Panc1 (cell line): Measurements from ENCODE around the gene B3GALNT1. TPM values are rescaled to one million over a fixed set of nuclear protein-coding genes. Genes with fewer than 3 reads are reported as not detected.
A peak's percentile ranks its signal among the peaks of the same experiment; 100 is the strongest.

Source experiments
- ATAC-seq: fragments of 200-7000 bp; cut with Tn5 transposase; 2 replicates; pipeline ENCODE4 v1.9.1; 2020; ENCODE audit warnings: mild to moderate bottlenecking, moderate library complexity
- BruUV-seq: library from RNA; stranded (reverse); fragments of 400-500 nt; replicated peaks from 2 replicates; lab custom pipeline; 2021; lab: Mats Ljungman, UMichigan
- CTCF ChIA-PET: fragments of 300-600 bp; sonication (Branson Sonifier 250); formaldehyde crosslinking; loops from one replicate; lab custom pipeline; 2022; ENCODE audit warnings: antibody characterized with exemption; lab: Charles Lee
- POLR2A ChIA-PET: fragments of 300-600 bp; sonication (Branson Sonifier 250); formaldehyde crosslinking; loops from one replicate; lab custom pipeline; 2022; ENCODE audit warnings: antibody characterized with exemption; lab: Charles Lee
- DNase-seq: peaks from one replicate; pipeline ENCODE4 v3.0.0-alpha.2; 2010; ENCODE audit warnings: low read depth, low spot score
- H3K27ac ChIP-seq: 2 replicates; pipeline ENCODE4 v1.5.1; 2011; ENCODE audit warnings: mild to moderate bottlenecking, low read length, inconsistent platforms
- H3K27me3 ChIP-seq: fragments of 200-500 bp; sonication (Bioruptor generic); 2 replicates; pipeline ENCODE4 v1.6.0; 2014; ENCODE audit warnings: low read length, inconsistent platforms; ENCODE audit not compliant: control insufficient read depth, insufficient read depth
- H3K36me3 ChIP-seq: fragments of 200-500 bp; sonication (Bioruptor generic); 2 replicates; pipeline ENCODE4 v1.5.1; 2014; ENCODE audit warnings: inconsistent platforms, mild to moderate bottlenecking, low read length, moderate library complexity; ENCODE audit not compliant: control insufficient read depth, insufficient read depth
- H3K4me1 ChIP-seq: 2 replicates; pipeline ENCODE4 v1.5.1; 2011; ENCODE audit warnings: inconsistent platforms, mild to moderate bottlenecking, low read length, moderate library complexity; ENCODE audit not compliant: control insufficient read depth, insufficient read depth
- H3K4me3 ChIP-seq, 2 experiments: 2 replicates each; pipeline ENCODE4 v1.5.1; 2011 to 2012; ENCODE audit warnings: low read depth in 2 of 2, low read length in 2 of 2, mild to moderate bottlenecking in 2 of 2, inconsistent platforms in 1 of 2, moderate library complexity in 1 of 2
- H3K9me3 ChIP-seq: fragments of 200-500 bp; sonication (Bioruptor generic); 2 replicates; pipeline ENCODE4 v1.5.1; 2014; ENCODE audit warnings: low read depth, mild to moderate bottlenecking, inconsistent platforms, low read length, moderate library complexity; ENCODE audit not compliant: control insufficient read depth, insufficient read depth
- POLR2AphosphoS5 ChIP-seq: IDR thresholded peaks from 2 replicates; pipeline ENCODE4 v1.6.1; 2012; ENCODE audit warnings: mild to moderate bottlenecking, low read depth, low read length, moderate library complexity
- SIN3A ChIP-seq: IDR thresholded peaks from 2 replicates; pipeline ENCODE4 v1.6.1; 2012; ENCODE audit warnings: low read depth, mild to moderate bottlenecking, low read length, moderate library complexity, borderline replicate concordance; ENCODE audit not compliant: insufficient read depth
- TCF7L2 ChIP-seq: IDR thresholded peaks from 2 replicates; pipeline ENCODE4 v1.6.1; 2011; ENCODE audit warnings: mild to moderate bottlenecking, low read depth, low read length, inconsistent platforms
- in situ Hi-C: cut with HindIII; loops from 2 replicates; pipeline ENCODE4 v1.10.0; 2016; ENCODE audit warnings: low sequenced_read_pairs, low pct_unique_long_range_greater_than_20kb
- intact Hi-C: fragments of 100-400 bp; cut with micrococcal nuclease; formaldehyde crosslinking; loops from one replicate; pipeline ENCODE4 v1.10.0; 2022; ENCODE audit not compliant: unreplicated experiment
- total RNA-seq: library from RNA; stranded (reverse); gene quantifications from one replicate; pipeline ENCODE4 v1.2.1, GENCODE V29; 2021; ENCODE audit not compliant: unreplicated experiment
- TF ChIP-seq, protein P1 (sequence below): fragments of 450-650 bp; IDR thresholded peaks from 2 replicates; pipeline ENCODE4 v1.5.1; 2017; ENCODE audit warnings: mild to moderate bottlenecking
- TF ChIP-seq, protein P2 (sequence below), 2 experiments: IDR thresholded peaks; 2 replicates each; pipeline ENCODE4 v1.6.1; 2011 to 2012; ENCODE audit warnings: low read depth in 2 of 2, control low read depth in 1 of 2, low read length in 1 of 2, mild to moderate bottlenecking in 1 of 2, moderate library complexity in 1 of 2; ENCODE audit not compliant: insufficient read depth in 1 of 2

The B3GALNT1 gene
- total RNA-seq, 1 experiment from 2014 or later, result 31.1 TPM

DNA sequence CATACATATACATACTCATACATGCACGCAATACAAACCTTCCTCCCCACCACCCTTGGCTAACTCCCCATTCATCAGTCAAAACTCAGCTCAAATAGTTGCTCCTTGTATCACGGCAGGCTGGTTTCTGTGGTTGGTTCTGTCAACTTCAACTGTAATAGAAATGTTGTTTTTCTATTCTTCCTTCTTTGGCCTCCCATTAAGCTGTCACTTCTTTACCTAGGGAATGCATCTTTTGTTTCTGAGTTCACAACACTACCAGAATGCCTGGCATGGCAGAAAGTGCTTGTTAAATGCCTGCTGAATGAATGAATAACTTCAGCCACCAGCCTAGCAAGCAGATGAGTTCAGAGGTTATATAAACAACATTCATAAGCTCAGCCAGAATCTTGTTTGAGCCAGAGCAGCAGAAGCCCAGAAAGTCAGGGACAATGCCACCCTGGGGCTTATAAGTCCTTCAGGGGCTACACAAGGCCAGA, 63.1 kb downstream of the B3GALNT1 start:
- H3K27ac ChIP-seq, result no peak overlapping the region
- 0 out of 2 replicates have a peak, but pooled peaks cover 5% of the 10 kb centered on the region for H3K4me1 ChIP-seq
- H3K36me3 ChIP-seq, result no peaks in the 10 kb centered on the region
- CTCF ChIA-PET, result no interaction called here
- H3K9me3 ChIP-seq, result no peaks in the 10 kb centered on the region
- no peak overlapping the region for H3K4me3 ChIP-seq
- POLR2A ChIA-PET, result no interaction called here
- no TSS peak for BruUV-seq
- intact Hi-C loops, result no loop called here
- TF ChIP-seq TCF7L2, result no peak
- TF ChIP-seq, protein P1, sequence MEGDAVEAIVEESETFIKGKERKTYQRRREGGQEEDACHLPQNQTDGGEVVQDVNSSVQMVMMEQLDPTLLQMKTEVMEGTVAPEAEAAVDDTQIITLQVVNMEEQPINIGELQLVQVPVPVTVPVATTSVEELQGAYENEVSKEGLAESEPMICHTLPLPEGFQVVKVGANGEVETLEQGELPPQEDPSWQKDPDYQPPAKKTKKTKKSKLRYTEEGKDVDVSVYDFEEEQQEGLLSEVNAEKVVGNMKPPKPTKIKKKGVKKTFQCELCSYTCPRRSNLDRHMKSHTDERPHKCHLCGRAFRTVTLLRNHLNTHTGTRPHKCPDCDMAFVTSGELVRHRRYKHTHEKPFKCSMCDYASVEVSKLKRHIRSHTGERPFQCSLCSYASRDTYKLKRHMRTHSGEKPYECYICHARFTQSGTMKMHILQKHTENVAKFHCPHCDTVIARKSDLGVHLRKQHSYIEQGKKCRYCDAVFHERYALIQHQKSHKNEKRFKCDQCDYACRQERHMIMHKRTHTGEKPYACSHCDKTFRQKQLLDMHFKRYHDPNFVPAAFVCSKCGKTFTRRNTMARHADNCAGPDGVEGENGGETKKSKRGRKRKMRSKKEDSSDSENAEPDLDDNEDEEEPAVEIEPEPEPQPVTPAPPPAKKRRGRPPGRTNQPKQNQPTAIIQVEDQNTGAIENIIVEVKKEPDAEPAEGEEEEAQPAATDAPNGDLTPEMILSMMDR, result no peak
- TF ChIP-seq POLR2AphosphoS5, result no peak
- no peak for TF ChIP-seq SIN3A
- TF ChIP-seq, protein P2, sequence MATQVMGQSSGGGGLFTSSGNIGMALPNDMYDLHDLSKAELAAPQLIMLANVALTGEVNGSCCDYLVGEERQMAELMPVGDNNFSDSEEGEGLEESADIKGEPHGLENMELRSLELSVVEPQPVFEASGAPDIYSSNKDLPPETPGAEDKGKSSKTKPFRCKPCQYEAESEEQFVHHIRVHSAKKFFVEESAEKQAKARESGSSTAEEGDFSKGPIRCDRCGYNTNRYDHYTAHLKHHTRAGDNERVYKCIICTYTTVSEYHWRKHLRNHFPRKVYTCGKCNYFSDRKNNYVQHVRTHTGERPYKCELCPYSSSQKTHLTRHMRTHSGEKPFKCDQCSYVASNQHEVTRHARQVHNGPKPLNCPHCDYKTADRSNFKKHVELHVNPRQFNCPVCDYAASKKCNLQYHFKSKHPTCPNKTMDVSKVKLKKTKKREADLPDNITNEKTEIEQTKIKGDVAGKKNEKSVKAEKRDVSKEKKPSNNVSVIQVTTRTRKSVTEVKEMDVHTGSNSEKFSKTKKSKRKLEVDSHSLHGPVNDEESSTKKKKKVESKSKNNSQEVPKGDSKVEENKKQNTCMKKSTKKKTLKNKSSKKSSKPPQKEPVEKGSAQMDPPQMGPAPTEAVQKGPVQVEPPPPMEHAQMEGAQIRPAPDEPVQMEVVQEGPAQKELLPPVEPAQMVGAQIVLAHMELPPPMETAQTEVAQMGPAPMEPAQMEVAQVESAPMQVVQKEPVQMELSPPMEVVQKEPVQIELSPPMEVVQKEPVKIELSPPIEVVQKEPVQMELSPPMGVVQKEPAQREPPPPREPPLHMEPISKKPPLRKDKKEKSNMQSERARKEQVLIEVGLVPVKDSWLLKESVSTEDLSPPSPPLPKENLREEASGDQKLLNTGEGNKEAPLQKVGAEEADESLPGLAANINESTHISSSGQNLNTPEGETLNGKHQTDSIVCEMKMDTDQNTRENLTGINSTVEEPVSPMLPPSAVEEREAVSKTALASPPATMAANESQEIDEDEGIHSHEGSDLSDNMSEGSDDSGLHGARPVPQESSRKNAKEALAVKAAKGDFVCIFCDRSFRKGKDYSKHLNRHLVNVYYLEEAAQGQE (IDR thresholded peaks at IDR 0.05; ENCODE audit: insufficient read depth in 1 of 2, low read depth in 2 of 2, low read length in 1 of 2), result no peak
- DNase-seq, result no peak
- peak; percentile 73 for ATAC-seq
- H3K27me3 ChIP-seq, result no peaks in the 10 kb centered on the region
- in situ Hi-C loops, result no loop called here

DNA sequence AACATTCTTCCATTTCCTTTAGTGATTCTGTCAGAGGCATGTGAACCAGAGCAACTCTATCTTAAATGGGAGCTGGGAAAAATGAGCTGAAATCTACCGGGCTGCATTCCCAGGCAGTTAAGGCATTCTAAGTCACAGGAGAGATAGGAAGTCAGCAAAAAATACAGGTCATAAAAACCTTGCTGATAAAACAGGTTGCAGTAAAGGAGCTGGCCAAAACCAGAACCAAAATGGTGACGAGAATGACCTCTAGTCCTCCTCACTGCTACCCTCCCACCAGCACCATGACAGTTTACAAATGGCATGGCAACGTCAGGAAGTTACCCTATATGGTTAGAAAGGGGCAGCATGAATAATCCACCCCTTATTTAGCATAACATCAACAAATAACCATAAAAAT, 66.4 kb downstream of the B3GALNT1 start:
- BruUV-seq, result no TSS peak
- in situ Hi-C loops (no loop called here), intact Hi-C loops (no loop called here)
- Histone ChIP-seq H3K9me3 (no peaks in the 10 kb centered on the region), H3K27ac (no peak overlapping the region), H3K27me3 (no peaks in the 10 kb centered on the region), H3K4me3 (no peak overlapping the region), H3K36me3 (no peaks in the 10 kb centered on the region), H3K4me1 (0 out of 2 replicates have a peak, but pooled peaks cover 5% of the 10 kb centered on the region)
- DNase-seq (no peak), ATAC-seq (no peak)
- ChIA-PET POLR2A (no interaction called here), CTCF (no interaction called here)
- TF ChIP-seq, protein P1, result no peak
- TF ChIP-seq, protein P2 (IDR thresholded peaks at IDR 0.05; ENCODE audit: insufficient read depth in 1 of 2, low read depth in 2 of 2, low read length in 1 of 2), result no peak
- TF ChIP-seq POLR2AphosphoS5 (no peak), SIN3A (no peak), TCF7L2 (no peak)
